Osteoblast (primary cell): ENCODE results near the gene ADGRB3. TPM values are rescaled to one million over a fixed set of nuclear protein-coding genes. Genes with fewer than 3 reads are reported as not detected.
"Not testable (repeated sequence)": the region's sequence is repeated elsewhere in the genome, so short reads cannot be mapped to it uniquely, and the experiment has no call there.

ENCODE experiments used
- DNase-seq: peaks from one replicate; pipeline ENCODE4 v3.0.0; 2011; ENCODE audit warnings: low spot score, mixed read lengths; ENCODE audit not compliant: insufficient read length; ENCODE audit errors: missing footprints
- H2AFZ ChIP-seq: 2 replicates; pipeline ENCODE4 v1.6.0; 2011; ENCODE audit warnings: mild to moderate bottlenecking, low read length
- H3K27ac ChIP-seq: 2 replicates; pipeline ENCODE4 v1.5.1; 2011; ENCODE audit warnings: mild to moderate bottlenecking, low read depth, low read length, moderate library complexity
- H3K27me3 ChIP-seq: 2 replicates; pipeline ENCODE4 v1.6.0; 2012; ENCODE audit warnings: mild to moderate bottlenecking, control low read depth, inconsistent platforms, low read length, moderate library complexity; ENCODE audit not compliant: insufficient read depth
- H3K36me3 ChIP-seq: 2 replicates; pipeline ENCODE4 v1.5.1; 2011; ENCODE audit warnings: mild to moderate bottlenecking, low read length, control low read depth, moderate library complexity; ENCODE audit not compliant: insufficient read depth
- H3K4me1 ChIP-seq: 2 replicates; pipeline ENCODE4 v1.5.1; 2011; ENCODE audit warnings: mild to moderate bottlenecking, low read length, control low read depth, moderate library complexity; ENCODE audit not compliant: insufficient read depth
- H3K4me2 ChIP-seq: 2 replicates; pipeline ENCODE4 v1.6.0; 2011; ENCODE audit warnings: mild to moderate bottlenecking, low read length; ENCODE audit not compliant: insufficient read depth
- H3K4me3 ChIP-seq: fragments of 200-600 bp; sonication (generic); 3 replicates; pipeline ENCODE4 v1.5.1; 2012; ENCODE audit warnings: mild to moderate bottlenecking, low read length, inconsistent platforms; ENCODE audit not compliant: insufficient read depth
- H3K79me2 ChIP-seq: 2 replicates; pipeline ENCODE4 v1.6.0; 2012; ENCODE audit warnings: mild to moderate bottlenecking, low read length, control low read depth, inconsistent platforms; ENCODE audit not compliant: insufficient read depth
- H3K9me3 ChIP-seq: 2 replicates; pipeline ENCODE4 v1.5.1; 2011; ENCODE audit warnings: low read depth, low read length, control low read depth
- H4K20me1 ChIP-seq: 2 replicates; pipeline ENCODE4 v1.6.0; 2012; ENCODE audit warnings: mild to moderate bottlenecking, low read length, control low read depth; ENCODE audit not compliant: insufficient read depth
- total RNA-seq: library from RNA; depleted of rRNA; stranded (reverse); fragments of >200 nt; gene quantifications from 2 replicates; pipeline ENCODE4 v1.2.3, GENCODE V29; 2012
- TF ChIP-seq, protein P1 (sequence below): IDR thresholded peaks from 2 replicates; pipeline ENCODE4 v1.5.1; 2011; ENCODE audit warnings: mild to moderate bottlenecking, low read depth, low read length, moderate library complexity; ENCODE audit errors: extremely low read depth

The ADGRB3 gene
- total RNA-seq, 1 donor: not detected

DNA sequence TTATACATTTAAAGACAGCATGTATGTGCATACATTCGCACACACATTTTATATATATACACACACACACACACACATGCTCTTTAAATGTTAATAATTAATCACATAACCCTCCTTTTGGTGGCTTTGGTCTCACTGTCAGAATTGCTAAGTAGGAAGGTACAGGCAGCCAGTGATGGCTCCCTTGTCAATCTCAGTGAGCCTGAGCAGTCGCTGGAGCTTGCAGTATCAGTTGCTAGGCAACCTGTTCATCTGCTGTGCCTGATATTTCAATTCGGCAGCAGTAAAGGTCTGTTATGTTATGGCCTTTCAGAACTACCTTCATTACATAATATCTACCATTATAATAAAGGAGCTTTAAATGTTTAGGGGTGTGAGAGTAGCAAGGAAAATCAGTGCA lies 787.4 kb downstream of the ADGRB3 start:
- Histone ChIP-seq H3K27me3 (no peaks in the 10 kb centered on the region), H3K79me2 (no peaks in the 10 kb centered on the region), H2AFZ (no peak overlapping the region), H3K4me2 (no peak overlapping the region), H3K9me3 (no peaks in the 10 kb centered on the region), H3K27ac (no peak overlapping the region), H4K20me1 (no peaks in the 10 kb centered on the region), H3K4me3 (no peak overlapping the region), H3K36me3 (no peaks in the 10 kb centered on the region), H3K4me1 (no peaks in the 10 kb centered on the region)
- no peak for DNase-seq
- TF ChIP-seq, protein P1, sequence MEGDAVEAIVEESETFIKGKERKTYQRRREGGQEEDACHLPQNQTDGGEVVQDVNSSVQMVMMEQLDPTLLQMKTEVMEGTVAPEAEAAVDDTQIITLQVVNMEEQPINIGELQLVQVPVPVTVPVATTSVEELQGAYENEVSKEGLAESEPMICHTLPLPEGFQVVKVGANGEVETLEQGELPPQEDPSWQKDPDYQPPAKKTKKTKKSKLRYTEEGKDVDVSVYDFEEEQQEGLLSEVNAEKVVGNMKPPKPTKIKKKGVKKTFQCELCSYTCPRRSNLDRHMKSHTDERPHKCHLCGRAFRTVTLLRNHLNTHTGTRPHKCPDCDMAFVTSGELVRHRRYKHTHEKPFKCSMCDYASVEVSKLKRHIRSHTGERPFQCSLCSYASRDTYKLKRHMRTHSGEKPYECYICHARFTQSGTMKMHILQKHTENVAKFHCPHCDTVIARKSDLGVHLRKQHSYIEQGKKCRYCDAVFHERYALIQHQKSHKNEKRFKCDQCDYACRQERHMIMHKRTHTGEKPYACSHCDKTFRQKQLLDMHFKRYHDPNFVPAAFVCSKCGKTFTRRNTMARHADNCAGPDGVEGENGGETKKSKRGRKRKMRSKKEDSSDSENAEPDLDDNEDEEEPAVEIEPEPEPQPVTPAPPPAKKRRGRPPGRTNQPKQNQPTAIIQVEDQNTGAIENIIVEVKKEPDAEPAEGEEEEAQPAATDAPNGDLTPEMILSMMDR: no peak

DNA sequence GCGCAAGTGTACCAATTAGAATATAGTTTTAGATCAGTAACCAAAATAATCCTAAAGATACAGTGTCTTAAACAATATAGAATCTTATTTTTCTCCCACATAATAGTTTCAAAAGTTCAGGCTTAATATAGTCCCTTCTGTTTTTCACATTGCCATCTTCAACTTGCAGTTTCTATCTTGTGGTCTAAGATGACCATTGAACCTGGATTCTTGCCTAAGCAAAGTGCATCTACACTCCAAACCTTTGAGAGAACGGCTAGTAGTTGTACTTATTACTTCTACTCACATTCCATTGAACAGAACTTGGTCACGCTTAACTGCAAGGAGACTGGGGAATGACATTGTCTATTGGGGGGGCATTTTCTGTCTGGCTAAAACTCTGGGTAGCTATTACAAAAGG lies 788.7 kb downstream of the ADGRB3 start:
- no peak for DNase-seq
- H3K9me3 ChIP-seq: no peaks in the 10 kb centered on the region
- no peaks in the 10 kb centered on the region for H3K79me2 ChIP-seq
- H4K20me1 ChIP-seq: no peaks in the 10 kb centered on the region
- no peak overlapping the region for H2AFZ ChIP-seq
- no peak overlapping the region for H3K4me3 ChIP-seq
- no peak overlapping the region for H3K27ac ChIP-seq
- no peaks in the 10 kb centered on the region for H3K27me3 ChIP-seq
- H3K4me1 ChIP-seq: no peaks in the 10 kb centered on the region
- TF ChIP-seq, protein P1: no peak
- no peak overlapping the region for H3K4me2 ChIP-seq
- no peaks in the 10 kb centered on the region for H3K36me3 ChIP-seq

DNA sequence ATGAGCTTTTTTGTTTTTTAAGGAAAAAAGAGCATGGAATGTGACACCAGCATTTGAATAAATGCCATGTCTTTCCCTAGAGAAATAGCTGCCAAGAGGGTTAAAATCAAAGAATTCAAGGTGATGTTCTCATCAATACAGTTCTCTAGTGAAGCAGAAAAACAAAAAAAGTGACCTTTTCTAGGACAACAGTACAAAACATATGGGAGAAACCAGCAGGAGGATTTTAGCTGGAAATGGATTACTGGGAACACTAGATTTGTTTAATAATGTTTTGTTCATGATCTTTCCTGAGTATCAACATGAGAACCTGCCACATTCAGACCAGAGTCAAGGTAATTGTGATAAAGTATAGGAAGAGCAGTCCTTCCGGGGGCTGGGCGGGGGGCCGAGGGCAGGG lies 789.5 kb downstream of the ADGRB3 start:
- H3K27me3 ChIP-seq: no peaks in the 10 kb centered on the region
- no peak overlapping the region for H3K4me2 ChIP-seq
- DNase-seq: no peak
- no peak overlapping the region for H3K27ac ChIP-seq
- H3K4me3 ChIP-seq: no peak overlapping the region
- no peaks in the 10 kb centered on the region for H3K79me2 ChIP-seq
- H3K9me3 ChIP-seq: no peaks in the 10 kb centered on the region
- H2AFZ ChIP-seq: no peak overlapping the region
- H3K4me1 ChIP-seq: no peaks in the 10 kb centered on the region
- TF ChIP-seq, protein P1: no peak
- H3K36me3 ChIP-seq: no peaks in the 10 kb centered on the region
- no peaks in the 10 kb centered on the region for H4K20me1 ChIP-seq

DNA sequence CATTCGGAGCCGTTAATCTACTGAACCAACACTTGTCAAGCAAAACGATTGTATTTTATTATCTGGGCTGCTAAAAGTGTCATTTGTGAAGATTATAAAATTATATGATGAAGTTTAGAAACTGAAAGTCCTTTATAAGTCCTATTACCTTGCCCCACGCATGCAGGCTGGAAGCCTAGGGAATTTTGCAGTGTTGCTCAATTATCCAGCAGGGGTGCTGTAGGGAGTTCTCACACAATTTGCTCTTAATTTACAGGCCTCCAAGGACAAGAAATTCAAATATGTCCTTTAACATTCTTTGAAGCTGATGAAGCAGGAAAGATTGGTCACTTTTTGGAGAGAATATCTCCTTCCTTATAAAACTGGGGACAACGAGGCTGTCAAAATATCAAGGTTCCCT lies 792.8 kb downstream of the ADGRB3 start:
- Histone ChIP-seq H3K4me2 (no peak overlapping the region), H2AFZ (no peak overlapping the region), H3K9me3 (no peaks in the 10 kb centered on the region), H3K4me1 (no peaks in the 10 kb centered on the region), H3K27me3 (no peaks in the 10 kb centered on the region), H3K36me3 (no peaks in the 10 kb centered on the region), H3K79me2 (no peaks in the 10 kb centered on the region), H4K20me1 (no peaks in the 10 kb centered on the region), H3K4me3 (no peak overlapping the region), H3K27ac (no peak overlapping the region)
- no peak for DNase-seq
- TF ChIP-seq, protein P1: no peak

DNA sequence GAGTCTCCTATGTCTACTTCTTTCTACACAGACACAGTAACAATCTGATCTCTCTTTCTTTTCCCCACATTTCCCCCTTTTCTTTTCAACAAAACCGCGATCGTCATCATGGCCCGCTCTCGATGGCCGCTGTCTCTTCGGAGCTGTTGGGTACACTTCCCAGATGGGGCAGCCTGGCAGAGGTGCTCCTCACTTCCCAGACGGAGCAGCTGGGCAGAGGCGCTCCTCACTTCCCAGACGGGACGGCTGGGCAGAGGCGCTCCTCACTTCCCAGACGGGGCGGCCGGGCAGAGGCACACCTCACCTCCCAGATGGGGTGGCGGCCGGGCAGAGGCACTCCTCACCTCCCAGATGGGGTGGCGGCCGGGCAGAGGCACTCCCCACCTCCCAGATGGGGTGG lies 797.1 kb downstream of the ADGRB3 start:
- not testable (repeated sequence) for H3K4me3 ChIP-seq, DNase-seq

DNA sequence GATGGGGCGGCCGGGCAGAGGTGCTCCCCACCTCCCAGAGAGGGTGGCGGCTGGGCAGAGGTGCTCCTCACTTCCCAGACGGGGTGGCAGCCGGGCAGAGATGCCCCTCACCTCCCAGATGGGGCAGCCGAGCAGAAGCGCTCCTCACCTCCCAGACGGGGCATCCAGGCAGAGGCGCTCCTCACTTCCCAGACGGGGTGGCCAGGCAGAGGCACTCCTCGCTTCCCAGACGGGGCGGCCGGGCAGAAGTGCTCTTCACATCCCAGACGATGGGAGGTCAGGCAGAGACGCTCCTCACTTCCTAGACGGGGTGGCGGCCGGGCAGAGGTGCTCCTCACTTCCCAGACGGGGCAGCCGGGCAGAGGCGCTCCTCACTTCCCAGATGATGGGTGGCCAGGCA lies 798.0 kb downstream of the ADGRB3 start:
- not testable (repeated sequence) for H3K9me3 ChIP-seq, H3K36me3 ChIP-seq, H3K4me1 ChIP-seq, DNase-seq, H3K27me3 ChIP-seq, H4K20me1 ChIP-seq, H3K79me2 ChIP-seq, H3K4me2 ChIP-seq, H2AFZ ChIP-seq, H3K4me3 ChIP-seq, H3K27ac ChIP-seq

More for the DNA sequence above, 797.1 kb downstream of the ADGRB3 start:
- H3K9me3 ChIP-seq, H3K27me3 ChIP-seq, H3K79me2 ChIP-seq, H3K27ac ChIP-seq, H3K36me3 ChIP-seq, H2AFZ ChIP-seq, H3K4me1 ChIP-seq, H4K20me1 ChIP-seq, H3K4me2 ChIP-seq: not testable (repeated sequence)
